GM23338 (cell line): Measurements from ENCODE around the gene SLX4IP. TPM values are rescaled to one million over a fixed set of nuclear protein-coding genes. Genes with fewer than 3 reads are reported as not detected.

ENCODE experiments used
- ATAC-seq: fragments of 200-7000 bp; cut with Tn5 transposase; 3 replicates; pipeline ENCODE4 v1.9.1; 2020
- DNase-seq: peaks from one replicate; pipeline ENCODE4 v3.0.0-alpha.2; 2015; ENCODE audit warnings: low spot score
- H2AFZ ChIP-seq: fragments of 200-600 bp; sonication (generic); 2 replicates; pipeline ENCODE4 v1.8.0; 2016; ENCODE audit warnings: antibody characterized with exemption, mild to moderate bottlenecking, moderate library complexity
- H3F3A ChIP-seq: fragments of 200-600 bp; sonication (generic); replicated peaks from 2 replicates; pipeline ENCODE4 v1.8.0; 2017; ENCODE audit warnings: antibody characterized with exemption, mixed run types, low read depth
- H3K27ac ChIP-seq: fragments of 200-600 bp; sonication (generic); 2 replicates; pipeline ENCODE4 v1.6.1; 2016; ENCODE audit warnings: low read depth
- H3K27me3 ChIP-seq: fragments of 200-600 bp; sonication (generic); 2 replicates; pipeline ENCODE4 v1.8.0; 2016; ENCODE audit warnings: mild to moderate bottlenecking, mixed run types, moderate library complexity; ENCODE audit not compliant: insufficient read depth
- H3K36me3 ChIP-seq: fragments of 200-600 bp; sonication (generic); 2 replicates; pipeline ENCODE4 v1.8.0; 2016; ENCODE audit warnings: mild to moderate bottlenecking; ENCODE audit not compliant: insufficient read depth
- H3K4me1 ChIP-seq: fragments of 200-600 bp; sonication (generic); 2 replicates; pipeline ENCODE4 v1.8.0; 2016; ENCODE audit warnings: mild to moderate bottlenecking, moderate library complexity; ENCODE audit not compliant: insufficient read depth
- H3K4me2 ChIP-seq: fragments of 200-600 bp; sonication (generic); 2 replicates; pipeline ENCODE4 v1.7.1; 2017; ENCODE audit warnings: mixed run types
- H3K4me3 ChIP-seq: fragments of 200-600 bp; sonication (generic); 2 replicates; pipeline ENCODE4 v1.6.1; 2016; ENCODE audit warnings: mixed run types
- H3K79me2 ChIP-seq: fragments of 200-600 bp; sonication (generic); replicated peaks from 2 replicates; pipeline ENCODE4 v1.8.0; 2017; ENCODE audit warnings: mild to moderate bottlenecking; ENCODE audit not compliant: insufficient read depth
- H3K9me2 ChIP-seq: fragments of 200-600 bp; sonication (generic); 2 replicates; pipeline ENCODE4 v1.8.0; 2017; ENCODE audit not compliant: insufficient read depth
- H4K20me1 ChIP-seq: fragments of 200-600 bp; sonication (generic); replicated peaks from 2 replicates; pipeline ENCODE4 v1.8.0; 2017; ENCODE audit warnings: mild to moderate bottlenecking; ENCODE audit not compliant: insufficient read depth
- H3K27ac Mint-ChIP-seq: 2 replicates; pipeline ENCODE4 v1.8.0; 2020; ENCODE audit warnings: inconsistent platforms, mild to moderate bottlenecking, moderate library complexity, mixed read lengths
- H3K27me3 Mint-ChIP-seq: 3 replicates; pipeline ENCODE4 v1.8.0; 2022; ENCODE audit warnings: low read depth, mild to moderate bottlenecking, moderate library complexity, mixed read lengths, inconsistent platforms; ENCODE audit not compliant: insufficient read depth, poor library complexity
- H3K36me3 Mint-ChIP-seq: 3 replicates; pipeline ENCODE4 v1.8.0; 2021; ENCODE audit warnings: low read depth, mild to moderate bottlenecking, inconsistent platforms, moderate library complexity, mixed read lengths
- H3K4me1 Mint-ChIP-seq: 3 replicates; pipeline ENCODE4 v1.8.0; 2020; ENCODE audit warnings: mild to moderate bottlenecking, inconsistent platforms, mixed read lengths
- H3K4me3 Mint-ChIP-seq: 3 replicates; pipeline ENCODE4 v1.8.0; 2021; ENCODE audit warnings: moderate library complexity, mild to moderate bottlenecking, inconsistent platforms, mixed read lengths
- H3K9me3 Mint-ChIP-seq: 3 replicates; pipeline ENCODE4 v1.8.0; 2020; ENCODE audit warnings: moderate library complexity, mild to moderate bottlenecking, inconsistent platforms, mixed read lengths
- CREB1 ChIP-seq: fragments of 250-450 bp; sonication (Bioruptor Pico); IDR thresholded peaks from 2 replicates; pipeline ENCODE4 v1.5.0; 2020; ENCODE audit warnings: low read depth, mild to moderate bottlenecking, moderate library complexity
- CTCF ChIP-seq, 2 experiments: fragments of 200-600 bp in 1 of 2; sonication (generic) in 1 of 2; conservative IDR thresholded peaks; 2 replicates each; pipeline versions ENCODE4 v1.5.1 to v1.6.1; 2016 to 2017; ENCODE audit warnings: antibody characterized with exemption in 2 of 2, low read depth in 2 of 2, mild to moderate bottlenecking in 2 of 2, moderate library complexity in 1 of 2
- ETS1 ChIP-seq: IDR thresholded peaks from 2 replicates; pipeline ENCODE4 v1.6.1; 2016; ENCODE audit warnings: antibody characterized with exemption
- EZH2 ChIP-seq: fragments of 200-600 bp; sonication (generic); IDR thresholded peaks from one replicate; pipeline ENCODE4 v1.8.0; 2017; ENCODE audit warnings: antibody characterized with exemption, mild to moderate bottlenecking, low read depth; ENCODE audit not compliant: unreplicated experiment
- EZH2phosphoT487 ChIP-seq: fragments of 200-600 bp; sonication (generic); IDR thresholded peaks from one replicate; pipeline ENCODE4 v1.8.1; 2018; ENCODE audit warnings: antibody characterized with exemption; ENCODE audit not compliant: unreplicated experiment
- JUNB ChIP-seq: IDR thresholded peaks from one replicate; pipeline ENCODE4 v1.6.1; 2016; ENCODE audit warnings: antibody characterized with exemption; ENCODE audit not compliant: unreplicated experiment
- NANOG ChIP-seq: IDR thresholded peaks from 2 replicates; pipeline ENCODE4 v1.6.1; 2016; ENCODE audit warnings: antibody characterized with exemption, borderline replicate concordance
- POLR2AphosphoS5 ChIP-seq: IDR thresholded peaks from 2 replicates; pipeline ENCODE4 v1.6.1; 2016; ENCODE audit warnings: antibody characterized with exemption, low read depth
- REST ChIP-seq: IDR thresholded peaks from one replicate; pipeline ENCODE4 v1.6.1; 2018; ENCODE audit warnings: antibody characterized with exemption; ENCODE audit not compliant: unreplicated experiment
- STAT1 ChIP-seq: IDR thresholded peaks from one replicate; pipeline ENCODE4 v1.6.1; 2016; ENCODE audit warnings: antibody characterized with exemption; ENCODE audit not compliant: unreplicated experiment
- ZNF114 ChIP-seq: fragments of 250-450 bp; sonication (Bioruptor Pico); IDR thresholded peaks from 2 replicates; pipeline ENCODE4 v1.5.0; 2020; ENCODE audit warnings: mild to moderate bottlenecking, moderate library complexity
- ZNF331 ChIP-seq: fragments of 250-450 bp; sonication (Bioruptor Pico); IDR thresholded peaks from 2 replicates; pipeline ENCODE4 v1.5.0; 2020; ENCODE audit warnings: low read depth, mild to moderate bottlenecking, moderate library complexity
- ZNF462 ChIP-seq: fragments of 250-450 bp; sonication (Bioruptor Pico); IDR thresholded peaks from 2 replicates; pipeline ENCODE4 v1.5.0; 2020; ENCODE audit warnings: mild to moderate bottlenecking, moderate library complexity
- polyA plus RNA-seq: library from polyadenylated mRNA; unstranded; fragments of >200 nt; fragmentation: Nextera tagmentation; extraction: Ambion mirVana; gene quantifications from 2 replicates; pipeline ENCODE4 v1.2.1, GENCODE V29; 2016
- total RNA-seq: library from RNA; depleted of rRNA; stranded (reverse); fragments of >200 nt; shearing (Covaris generic); gene quantifications from 2 replicates; pipeline ENCODE4 v1.2.3, GENCODE V29; 2014

SLX4IP gene
- total and polyA plus RNA-seq, 2 experiments from 2014 or later, result 9.1 to 9.8 TPM

- Mint-ChIP-seq H3K27ac (no peak overlapping the region; the same call in 1 of the 2 replicates), H3K9me3 (no peaks in the 10 kb centered on the region), H3K27me3 (peaks cover 2% of the 10 kb centered on the region), H3K36me3 (peaks cover 5% of the 10 kb centered on the region; the same call in 1 of the 3 replicates), H3K4me3 (no peak overlapping the region), H3K4me1 (peaks cover 51% of the 10 kb centered on the region)
- H3K36me3 ChIP-seq, result no peaks in the 10 kb centered on the region
- H2AFZ ChIP-seq, result no peak overlapping the region
- H3K79me2 ChIP-seq, result no peaks in the 10 kb centered on the region
- H3K9me2 ChIP-seq, result no peaks in the 10 kb centered on the region
- peaks cover 12% of the 10 kb centered on the region for H3K4me1 ChIP-seq
- H3K4me3 ChIP-seq, result no peak overlapping the region
- DNase-seq (no peak), ATAC-seq (no peak)
- H3F3A ChIP-seq, result no peaks in the 10 kb centered on the region
- H4K20me1 ChIP-seq, result no peaks in the 10 kb centered on the region
- no peak overlapping the region for H3K27ac ChIP-seq
- H3K27me3 ChIP-seq, result no peaks in the 10 kb centered on the region
- no peak for TF ChIP-seq ZNF462 (CRISPR knock-in tag)
- TF ChIP-seq ZNF331 (CRISPR knock-in tag), result no peak
- no peak for TF ChIP-seq ETS1
- no peak for TF ChIP-seq NANOG
- TF ChIP-seq JUNB, result no peak
- TF ChIP-seq REST, result no peak
- no peak for TF ChIP-seq ZNF114
- TF ChIP-seq EZH2, result no peak
- TF ChIP-seq POLR2AphosphoS5, result no peak
- TF ChIP-seq CTCF (conservative IDR thresholded peaks at IDR 0.05; ENCODE audit: low read depth in 2 of 2), result no peak
- no peak for TF ChIP-seq STAT1
- TF ChIP-seq CREB1 (CRISPR knock-in tag), result no peak
- TF ChIP-seq EZH2phosphoT487, result no peak
- H3K4me2 ChIP-seq, result peak overlapping the region; percentile 20; the same call in 1 of the 2 replicates
Measured at GRCh38 chr20:10626896-10627295, 191.8 kb downstream of the SLX4IP start.
